Stimulated activated naive CD4-positive, alpha-beta T cell (primary cell): ENCODE results near the gene NKIRAS2.
A peak's percentile ranks its signal among the peaks of the same experiment; 100 is the strongest.

Source experiments
- DNase-seq, 6 experiments: peaks; one replicate each; lab custom pipeline; 2025; lab: John Stamatoyannopoulos, UW

NKIRAS2 gene

GRCh38 chr17:42026857-42027589 is 7.1 kb downstream of the NKIRAS2 start:
- DNase-seq = no peak

- no peak for DNase-seq
Observed at GRCh38 chr17:42027590-42027889, 7.7 kb downstream of the NKIRAS2 start.

GRCh38 chr17:42027961-42028790 is 8.3 kb downstream of the NKIRAS2 start:
- DNase-seq = no peak

GRCh38 chr17:42028791-42029127 is 8.9 kb downstream of the NKIRAS2 start:
- no peak for DNase-seq

- no peak for DNase-seq
Observed at GRCh38 chr17:42031584-42031983, 11.7 kb downstream of the NKIRAS2 start.

GRCh38 chr17:42034059-42034458 is 14.2 kb downstream of the NKIRAS2 start:
- DNase-seq = no peak

- DNase-seq = no peak
Observed at GRCh38 chr17:42038221-42038973, 18.5 kb downstream of the NKIRAS2 start.

- no peak for DNase-seq
Observed at GRCh38 chr17:42039794-42040763, 20.2 kb downstream of the NKIRAS2 start.

- DNase-seq = no peak
Observed at GRCh38 chr17:42040818-42041217, 20.9 kb downstream of the NKIRAS2 start.

GRCh38 chr17:42041619-42042018 is 21.7 kb downstream of the NKIRAS2 start:
- no peak for DNase-seq

GRCh38 chr17:42042598-42043319 is 22.9 kb downstream of the NKIRAS2 start:
- no peak for DNase-seq

- DNase-seq = no peak
Observed at GRCh38 chr17:42045719-42046118, 25.8 kb downstream of the NKIRAS2 start.

- DNase-seq = no peak
Observed at GRCh38 chr17:42047343-42047742, 27.5 kb downstream of the NKIRAS2 start.

- no peak for DNase-seq
Observed at GRCh38 chr17:42049834-42050392, 30.0 kb downstream of the NKIRAS2 start.

- DNase-seq = peak; percentile 15 to 42 (median 36)
Observed at GRCh38 chr17:42050393-42051012, 30.6 kb downstream of the NKIRAS2 start, which contains the start of gene C17orf113. C17orf113 (minus strand) TSS chr17:42050601; CDS start chr17:42043376, 7,225 bp downstream.

GRCh38 chr17:42051013-42051400 is 31.1 kb downstream of the NKIRAS2 start:
- DNase-seq = no peak

GRCh38 chr17:42051645-42052044 is 31.8 kb downstream of the NKIRAS2 start:
- DNase-seq = no peak

- DNase-seq = no peak
Observed at GRCh38 chr17:42052346-42052877, 32.5 kb downstream of the NKIRAS2 start.

- no peak for DNase-seq
Observed at GRCh38 chr17:42053731-42054500, 34.0 kb downstream of the NKIRAS2 start.
